GM18858 (cell line): Measurements from ENCODE around the gene GRAMD4.

ENCODE experiments used
- ATAC-seq: cut with Tn5 transposase; IDR thresholded peaks from one replicate; pipeline ENCODE4 v1.9.1; 2021; ENCODE audit not compliant: unreplicated experiment

The GRAMD4 gene

GRCh38 chr22:46686221-46687047 lies 66.2 kb downstream of the GRAMD4 start:
- ATAC-seq: no peak

- ATAC-seq: no peak
These were observed 66.9 kb downstream of the GRAMD4 start for GRCh38 chr22:46687048-46687444.

- no peak for ATAC-seq
These were observed 67.3 kb downstream of the GRAMD4 start for GRCh38 chr22:46687460-46687859.

DNA sequence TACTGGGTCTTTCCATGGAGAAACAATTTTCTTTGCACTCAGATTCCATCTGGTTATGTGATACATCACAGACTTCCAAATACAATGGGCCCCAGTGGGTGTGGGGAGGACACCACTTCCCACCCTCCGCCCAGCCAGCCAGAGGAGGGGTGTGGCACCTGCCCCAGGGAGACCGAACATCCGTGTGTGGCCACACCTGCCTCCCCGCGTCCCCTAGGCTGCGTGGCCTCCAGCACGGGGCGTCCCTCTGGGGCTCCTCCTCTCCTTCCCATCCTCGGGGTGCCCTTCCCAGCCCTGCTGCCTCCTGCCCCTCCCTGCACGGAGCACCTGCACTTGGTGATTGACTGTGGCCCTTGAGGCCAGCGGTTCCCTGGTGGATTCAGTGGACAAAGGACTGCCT lies 68.8 kb downstream of the GRAMD4 start:
- ATAC-seq: no peak

GRCh38 chr22:46690146-46690545 lies 70.0 kb downstream of the GRAMD4 start:
- ATAC-seq: no peak

- no peak for ATAC-seq
These were observed 71.4 kb downstream of the GRAMD4 start for GRCh38 chr22:46691571-46691970.

DNA sequence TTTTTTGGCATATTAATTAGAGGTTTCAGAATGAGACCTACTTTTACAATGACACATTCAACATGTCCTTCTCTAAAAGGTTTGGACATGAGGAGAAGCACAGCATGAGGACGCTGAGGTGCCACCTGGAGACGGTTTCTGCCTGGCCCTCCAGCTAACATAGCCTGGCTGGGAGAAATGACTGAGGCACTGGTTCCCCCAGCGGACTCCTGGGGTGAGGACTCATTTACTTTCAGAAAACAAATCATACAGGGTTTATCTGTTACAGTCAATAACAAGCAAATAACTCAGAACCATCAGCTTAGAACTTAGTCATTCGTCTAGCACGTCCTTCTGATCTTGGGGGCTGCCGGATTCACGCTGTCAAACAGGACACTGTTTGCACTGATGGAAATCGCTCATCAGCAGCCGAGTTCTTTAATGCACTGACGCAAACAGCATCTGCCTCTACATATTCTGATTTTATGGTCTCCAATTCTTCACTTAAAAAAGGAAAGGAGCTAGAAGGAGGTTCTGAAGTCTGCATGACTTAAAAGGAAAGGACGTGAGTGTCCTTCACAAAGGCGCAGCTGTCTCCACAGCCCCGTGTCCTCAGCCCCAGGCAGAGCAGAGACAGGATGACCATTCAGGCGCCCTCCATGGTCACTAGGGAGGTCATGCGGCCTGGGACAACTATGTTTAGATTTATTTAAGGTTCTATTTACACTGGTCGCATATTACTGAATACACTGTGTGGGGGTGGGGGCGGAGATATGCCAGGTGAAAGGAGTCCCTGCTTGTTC lies 73.6 kb downstream of the GRAMD4 start:
- ATAC-seq: no peak

- no peak for ATAC-seq
These were observed 74.4 kb downstream of the GRAMD4 start for GRCh38 chr22:46694416-46695170.

- ATAC-seq: no peak
These were observed 75.4 kb downstream of the GRAMD4 start for GRCh38 chr22:46695346-46696228.

- ATAC-seq: no peak
These were observed 76.0 kb downstream of the GRAMD4 start for GRCh38 chr22:46696229-46696518.

DNA sequence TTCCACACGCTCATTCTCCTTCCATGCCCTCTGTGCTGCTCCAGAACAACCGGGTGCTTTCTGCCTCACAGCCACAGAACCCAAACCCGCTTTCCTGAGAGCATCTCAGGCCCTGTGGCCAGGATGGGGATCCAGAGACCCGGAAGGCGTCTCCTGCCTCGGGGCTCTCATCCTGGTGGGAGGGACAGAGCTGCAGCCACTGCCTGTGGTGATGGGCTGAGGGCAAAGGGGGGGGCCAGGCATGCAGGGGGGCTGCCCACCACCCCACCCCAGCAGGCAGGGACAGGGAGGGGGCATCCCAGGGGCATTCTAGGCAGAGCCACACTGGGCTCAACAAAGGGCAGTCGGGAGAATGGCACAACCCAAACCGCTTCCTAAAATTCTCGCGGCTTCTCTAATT lies 76.4 kb downstream of the GRAMD4 start:
- no peak for ATAC-seq

DNA sequence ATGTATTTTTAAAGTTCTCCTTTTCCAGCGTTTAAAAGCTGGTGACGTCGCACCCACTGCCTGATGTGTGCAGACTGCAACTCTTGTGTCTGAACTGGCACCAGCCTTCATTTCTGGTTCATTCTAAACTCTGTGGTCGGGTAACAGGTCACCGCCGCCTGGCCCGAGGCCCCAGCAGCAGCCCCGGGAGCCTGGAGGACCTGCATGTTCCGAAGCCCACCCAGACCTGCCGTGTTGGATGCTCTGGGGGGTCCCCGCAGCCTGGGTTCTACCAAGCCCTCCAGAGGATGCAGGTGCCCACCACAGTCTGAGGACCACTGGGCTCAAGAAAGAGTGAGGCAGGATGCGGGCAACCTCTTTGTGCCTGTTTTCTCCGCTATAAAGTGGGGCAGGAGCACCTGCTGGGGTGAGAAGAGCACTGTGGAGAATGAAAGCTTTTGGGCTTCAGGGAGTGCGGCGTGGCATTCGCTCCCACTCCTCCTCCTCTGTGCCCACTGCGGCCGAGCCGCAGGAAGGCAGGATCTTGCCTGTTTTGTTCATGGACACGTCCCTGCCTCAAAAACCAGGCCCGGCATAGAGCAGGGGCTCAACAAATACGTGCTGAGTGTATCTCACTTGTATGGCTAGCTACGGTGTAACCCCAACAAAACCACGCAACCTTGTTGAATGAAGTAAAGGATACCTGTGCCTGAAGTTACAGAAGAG lies 77.8 kb downstream of the GRAMD4 start:
- ATAC-seq: no peak

GRCh38 chr22:46699091-46699490 lies 78.9 kb downstream of the GRAMD4 start:
- no peak for ATAC-seq

- no peak for ATAC-seq
These were observed 81.1 kb downstream of the GRAMD4 start for GRCh38 chr22:46701262-46701661.

DNA sequence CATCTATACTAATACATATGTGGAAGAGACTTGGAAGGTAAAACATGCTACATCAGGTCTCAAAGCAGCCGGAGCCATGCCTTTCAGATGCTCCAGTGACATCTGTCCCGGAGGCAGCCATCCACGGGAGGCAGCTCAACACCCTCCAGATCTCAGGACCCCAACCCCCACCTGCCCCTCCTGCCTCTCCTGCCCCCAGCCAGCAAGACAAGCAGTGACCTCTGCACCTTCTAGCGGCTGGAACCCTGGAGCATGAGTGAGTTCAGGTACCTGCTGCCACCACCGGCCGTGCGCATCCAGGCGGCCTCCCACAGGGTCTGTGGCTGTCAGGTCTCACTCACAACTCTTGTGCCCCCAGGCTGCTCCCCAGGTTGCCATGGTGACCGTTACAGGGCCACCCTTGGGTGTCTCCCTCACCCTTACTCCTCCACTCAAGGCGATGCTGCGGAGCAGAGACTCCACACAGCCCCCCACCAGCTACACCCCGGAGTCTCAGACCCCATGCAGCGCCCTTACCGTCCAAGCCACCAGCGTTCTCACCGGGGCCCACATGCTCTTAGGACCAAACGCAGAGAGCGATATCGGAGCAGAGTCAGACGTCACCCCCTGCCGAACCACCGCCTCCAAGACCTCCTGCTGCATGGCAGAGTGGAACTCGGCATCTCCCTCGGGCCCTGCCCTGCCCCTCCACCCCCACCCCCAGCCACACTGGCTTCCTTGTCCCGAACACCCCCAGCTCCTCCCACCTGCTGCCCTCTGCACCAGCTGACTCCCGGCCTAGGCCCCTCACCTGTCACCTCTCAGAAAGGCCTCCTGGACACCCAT lies 83.2 kb downstream of the GRAMD4 start:
- no peak for ATAC-seq

- ATAC-seq: no peak
These were observed 83.8 kb downstream of the GRAMD4 start for GRCh38 chr22:46703996-46704370.

DNA sequence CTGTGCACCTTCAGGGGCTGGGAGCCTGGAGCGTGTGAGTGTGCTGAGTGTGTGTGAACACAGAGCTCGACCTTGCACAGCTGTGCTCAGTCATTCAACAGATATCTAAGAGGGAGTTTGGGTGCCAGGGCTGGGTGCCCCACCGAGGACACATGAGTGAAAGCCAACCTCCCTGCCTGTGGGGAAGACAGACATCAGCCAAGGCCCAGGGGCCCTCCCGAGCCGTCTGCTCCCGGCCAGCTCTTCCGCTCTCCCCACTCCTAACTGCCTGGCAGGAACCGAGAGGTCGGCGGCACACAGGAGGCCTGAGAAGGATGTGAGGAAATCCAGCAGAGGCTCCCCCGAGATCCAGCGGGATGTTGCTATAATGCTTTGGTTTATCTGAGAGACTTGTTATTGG lies 85.9 kb downstream of the GRAMD4 start:
- no peak for ATAC-seq

DNA sequence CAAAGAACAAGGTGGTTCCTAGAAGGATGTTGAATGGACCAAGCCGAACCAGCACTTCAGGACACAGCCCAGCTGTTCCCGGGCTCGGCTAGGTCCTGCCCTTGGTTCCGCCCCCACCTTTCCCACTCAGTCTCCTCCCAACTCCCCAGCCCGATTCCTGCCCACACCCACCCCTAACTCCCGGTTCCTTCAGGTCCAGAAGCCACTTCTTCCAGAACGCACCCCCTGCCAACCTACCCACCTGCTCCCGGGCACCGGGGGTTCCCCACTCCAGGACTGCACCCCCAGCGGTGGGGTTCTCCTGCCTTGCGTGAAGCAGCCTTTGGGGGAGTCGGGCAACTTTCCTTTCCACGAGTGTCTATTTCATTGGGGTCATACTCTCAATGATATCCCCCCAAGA lies 87.1 kb downstream of the GRAMD4 start:
- ATAC-seq: no peak

DNA sequence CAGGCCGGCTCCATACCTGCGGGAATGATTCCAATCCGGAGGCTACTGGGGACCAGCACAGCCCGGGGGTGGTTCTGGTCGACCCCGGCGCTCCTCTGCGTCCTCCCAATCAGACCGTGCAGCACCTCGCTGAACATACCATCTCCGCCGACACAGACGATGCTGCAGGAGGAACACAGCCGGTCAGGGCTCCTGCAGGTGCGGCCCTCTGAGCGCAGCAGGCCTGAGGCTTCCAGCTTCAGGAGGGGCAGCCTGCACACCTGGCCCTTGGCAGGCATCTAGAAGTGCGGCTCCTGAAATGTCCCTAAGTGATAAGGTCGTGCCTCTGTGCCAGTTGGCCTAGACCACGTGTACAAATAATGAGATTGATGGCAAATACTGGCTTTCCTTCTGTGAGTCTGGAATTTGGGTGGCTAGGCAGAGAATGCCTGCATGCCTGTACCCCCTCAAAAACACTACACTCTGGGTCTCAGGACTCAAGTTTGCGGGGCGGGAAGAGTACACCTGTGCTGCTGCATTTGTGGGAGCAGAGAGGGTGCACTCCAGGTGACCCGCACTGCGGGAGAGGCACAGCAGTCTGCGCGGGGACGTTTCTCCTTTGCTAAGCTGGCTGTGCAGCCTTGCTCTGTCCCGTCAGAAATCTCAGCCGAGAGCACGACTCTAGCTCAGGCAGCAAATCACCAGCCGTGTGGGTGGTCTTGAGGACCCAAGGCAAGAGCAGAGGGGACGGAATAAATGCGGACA lies 87.8 kb downstream of the GRAMD4 start:
- no peak for ATAC-seq
